ENCODE results near the gene INSIG1.

DNA sequence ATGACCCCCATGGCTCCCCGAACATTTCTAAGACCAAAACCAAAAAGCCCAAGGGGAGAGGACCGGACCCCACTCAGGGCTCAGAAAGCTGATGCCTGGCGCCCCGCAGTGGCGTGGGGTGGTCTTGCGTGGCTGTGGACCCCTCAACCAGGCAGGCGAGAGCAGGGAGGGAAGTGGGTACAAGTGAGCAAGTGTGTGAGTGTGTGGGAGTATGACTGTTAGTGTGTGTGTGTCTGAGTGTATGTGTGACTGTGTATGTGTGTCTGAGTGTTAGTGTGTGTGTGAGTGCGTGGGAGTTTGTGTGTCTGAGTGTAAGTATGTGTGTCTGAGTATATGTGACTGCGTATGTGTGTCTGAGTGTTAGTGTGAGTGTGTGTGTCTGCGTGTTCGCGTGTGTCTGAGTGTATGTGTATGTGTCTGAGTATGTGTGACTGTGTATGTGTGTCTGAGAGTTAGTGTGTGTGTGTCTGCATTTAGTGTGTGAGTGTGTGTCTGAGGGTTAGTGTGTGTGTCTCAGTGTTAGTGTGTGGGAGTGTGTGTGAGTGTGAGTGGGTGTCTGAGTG lies 34.0 kb upstream of the INSIG1 start:
- TF ChIP-seq, protein P1, sequence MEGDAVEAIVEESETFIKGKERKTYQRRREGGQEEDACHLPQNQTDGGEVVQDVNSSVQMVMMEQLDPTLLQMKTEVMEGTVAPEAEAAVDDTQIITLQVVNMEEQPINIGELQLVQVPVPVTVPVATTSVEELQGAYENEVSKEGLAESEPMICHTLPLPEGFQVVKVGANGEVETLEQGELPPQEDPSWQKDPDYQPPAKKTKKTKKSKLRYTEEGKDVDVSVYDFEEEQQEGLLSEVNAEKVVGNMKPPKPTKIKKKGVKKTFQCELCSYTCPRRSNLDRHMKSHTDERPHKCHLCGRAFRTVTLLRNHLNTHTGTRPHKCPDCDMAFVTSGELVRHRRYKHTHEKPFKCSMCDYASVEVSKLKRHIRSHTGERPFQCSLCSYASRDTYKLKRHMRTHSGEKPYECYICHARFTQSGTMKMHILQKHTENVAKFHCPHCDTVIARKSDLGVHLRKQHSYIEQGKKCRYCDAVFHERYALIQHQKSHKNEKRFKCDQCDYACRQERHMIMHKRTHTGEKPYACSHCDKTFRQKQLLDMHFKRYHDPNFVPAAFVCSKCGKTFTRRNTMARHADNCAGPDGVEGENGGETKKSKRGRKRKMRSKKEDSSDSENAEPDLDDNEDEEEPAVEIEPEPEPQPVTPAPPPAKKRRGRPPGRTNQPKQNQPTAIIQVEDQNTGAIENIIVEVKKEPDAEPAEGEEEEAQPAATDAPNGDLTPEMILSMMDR (IDR thresholded peaks at IDR 0.05; ENCODE audit: insufficient read depth, low read depth, low read length), result no peak
- no peak for TF ChIP-seq EZH2 (IDR thresholded peaks at IDR 0.05; ENCODE audit: insufficient read depth, low read length)

All from astrocyte (in vitro differentiated cells and primary cell).